NCI-H446 treated with DMSO at 0.1 percent for 48 hours (cell line): Measurements from ENCODE around the gene CYTH4.
"Not testable (repeated sequence)": the region's sequence is repeated elsewhere in the genome, so short reads cannot be mapped to it uniquely, and the experiment has no call there.

Experiments used
- DNase-seq: peaks from one replicate; lab custom pipeline; 2025; lab: John Stamatoyannopoulos, UW

CYTH4 gene

DNA sequence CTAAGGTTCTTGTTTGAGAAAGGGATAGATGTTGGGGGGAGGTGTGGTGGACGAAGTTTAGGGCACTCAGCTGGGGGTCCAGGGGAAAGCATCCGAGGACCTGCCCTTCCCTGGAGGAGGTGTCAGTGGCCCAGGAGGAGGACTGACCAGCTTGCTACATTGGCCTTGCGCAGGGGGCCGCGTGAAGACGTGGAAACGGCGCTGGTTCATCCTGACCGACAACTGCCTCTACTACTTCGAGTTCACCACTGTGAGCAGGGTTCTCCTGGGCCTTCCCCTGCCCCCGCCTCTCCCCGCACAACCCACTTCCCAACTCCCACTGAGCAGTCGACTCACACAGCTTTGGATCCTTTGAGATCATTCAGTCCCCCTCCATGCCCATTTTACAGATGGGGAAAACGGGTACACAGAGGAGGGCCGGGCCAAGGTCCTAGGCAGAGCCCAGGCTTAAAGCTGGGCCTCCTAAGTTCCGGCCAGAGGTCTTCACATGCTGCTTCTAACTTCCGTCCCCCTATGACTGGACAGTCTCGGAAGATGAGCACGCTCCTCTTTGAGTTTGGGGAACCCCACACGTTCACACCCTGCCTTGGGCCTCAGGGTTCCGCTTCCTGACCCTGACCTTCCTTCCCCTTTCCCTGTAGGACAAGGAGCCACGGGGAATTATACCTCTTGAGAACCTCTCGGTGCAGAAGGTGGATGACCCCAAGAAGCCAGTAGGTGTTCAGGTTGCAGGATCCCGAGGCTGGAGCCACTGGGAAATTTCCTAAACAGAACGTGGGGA, 28.7 kb downstream of the CYTH4 start:
- DNase-seq = no peak

DNA sequence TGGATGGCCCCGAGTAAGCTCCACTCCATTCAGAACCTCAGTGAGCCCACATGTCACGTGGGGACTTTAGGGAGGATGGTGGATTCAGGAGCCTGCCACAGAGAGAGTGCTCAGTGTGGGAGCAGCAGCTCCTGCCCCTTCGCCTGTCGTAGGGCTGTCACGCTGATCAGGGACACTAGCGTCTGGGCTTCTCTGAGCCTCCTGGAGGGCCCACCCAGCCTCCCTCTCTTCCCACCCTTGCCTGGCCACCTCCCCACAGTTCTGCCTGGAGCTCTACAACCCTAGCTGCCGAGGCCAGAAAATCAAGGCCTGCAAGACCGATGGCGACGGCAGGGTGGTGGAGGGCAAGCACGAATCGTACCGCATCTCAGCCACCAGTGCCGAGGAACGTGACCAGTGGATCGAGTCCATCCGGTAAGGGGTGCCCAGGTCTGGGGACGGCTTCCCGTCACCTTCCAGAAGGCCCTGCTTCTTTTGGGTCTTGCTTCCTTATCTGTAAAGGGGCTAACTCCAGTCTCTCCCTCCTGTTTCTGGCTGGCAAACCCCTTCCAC, 29.5 kb downstream of the CYTH4 start:
- no peak for DNase-seq

DNA sequence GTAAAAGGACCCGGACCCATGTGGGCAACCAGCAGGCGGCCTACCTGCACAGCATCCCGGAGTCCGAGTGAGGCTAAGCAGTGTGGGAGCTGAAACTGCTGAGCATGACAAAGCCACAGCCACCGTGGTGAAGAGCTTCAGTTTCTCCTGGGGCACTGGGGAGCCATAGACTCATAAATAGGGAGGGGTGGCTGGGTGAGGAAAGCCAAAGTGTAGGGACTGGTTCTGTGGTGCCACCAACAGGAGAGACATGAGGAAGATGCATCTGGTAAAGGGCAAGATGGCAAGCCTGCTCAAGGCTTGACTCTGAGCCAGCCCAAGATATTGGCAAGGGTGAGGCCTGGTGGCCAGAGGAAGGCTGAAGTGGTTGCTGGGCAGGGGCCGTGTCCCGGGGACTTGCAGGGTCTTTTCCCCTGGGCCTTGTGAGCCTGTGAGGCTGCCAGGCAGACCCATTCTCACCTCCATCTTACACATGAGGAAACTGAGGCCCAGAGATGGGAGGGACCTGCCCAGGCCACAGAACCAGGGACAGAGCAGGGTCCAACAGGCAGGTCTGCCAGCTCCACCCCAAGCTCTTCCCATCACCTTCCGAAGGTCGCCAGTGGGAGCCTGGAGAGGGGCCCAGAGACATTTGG, 30.4 kb downstream of the CYTH4 start:
- DNase-seq = no peak

DNA sequence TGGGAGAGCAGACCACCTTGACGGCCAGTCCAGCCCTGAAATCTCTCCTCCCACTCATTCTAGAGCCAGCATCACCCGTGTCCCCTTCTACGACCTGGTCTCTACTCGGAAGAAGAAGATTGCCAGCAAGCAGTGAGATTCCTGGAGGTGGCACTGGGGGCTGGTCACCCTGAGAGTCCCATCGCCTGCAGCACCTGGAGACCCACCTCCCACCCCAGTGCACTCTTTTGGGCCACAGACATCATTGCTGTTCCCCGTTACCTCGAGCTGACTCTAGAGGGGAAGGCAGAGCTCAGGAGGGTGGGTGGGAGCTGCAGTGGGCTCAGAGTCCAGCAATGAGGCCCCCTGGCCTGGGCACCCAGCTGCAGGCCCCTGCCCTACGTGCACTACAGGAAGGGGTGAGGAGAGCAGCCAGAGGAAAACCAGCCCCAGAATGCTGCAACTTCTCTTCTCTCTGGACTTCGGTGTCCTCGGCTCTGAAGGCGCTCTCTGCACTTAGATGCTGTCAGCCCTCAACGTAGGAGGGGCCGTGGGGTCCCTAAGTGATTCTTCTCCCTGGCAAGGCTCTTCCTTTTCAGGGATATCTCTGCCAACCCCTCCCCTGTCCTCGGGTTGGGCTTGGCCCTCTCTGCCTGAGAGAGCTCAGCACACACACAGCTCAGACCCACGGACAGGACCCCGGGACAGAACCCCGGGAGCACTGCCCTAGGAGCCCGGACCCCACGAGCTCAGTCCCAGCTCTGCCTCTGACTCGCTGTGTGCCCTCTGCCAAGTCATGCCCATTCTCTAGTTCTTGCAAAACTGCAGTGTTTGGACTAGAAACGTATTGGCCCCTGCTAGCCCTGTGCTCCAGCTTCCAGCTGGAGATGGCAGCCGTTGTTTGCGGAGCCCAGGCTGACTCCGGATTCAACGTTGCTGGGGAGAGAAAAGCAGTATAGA, 31.3 kb downstream of the CYTH4 start:
- DNase-seq = no peak

DNA sequence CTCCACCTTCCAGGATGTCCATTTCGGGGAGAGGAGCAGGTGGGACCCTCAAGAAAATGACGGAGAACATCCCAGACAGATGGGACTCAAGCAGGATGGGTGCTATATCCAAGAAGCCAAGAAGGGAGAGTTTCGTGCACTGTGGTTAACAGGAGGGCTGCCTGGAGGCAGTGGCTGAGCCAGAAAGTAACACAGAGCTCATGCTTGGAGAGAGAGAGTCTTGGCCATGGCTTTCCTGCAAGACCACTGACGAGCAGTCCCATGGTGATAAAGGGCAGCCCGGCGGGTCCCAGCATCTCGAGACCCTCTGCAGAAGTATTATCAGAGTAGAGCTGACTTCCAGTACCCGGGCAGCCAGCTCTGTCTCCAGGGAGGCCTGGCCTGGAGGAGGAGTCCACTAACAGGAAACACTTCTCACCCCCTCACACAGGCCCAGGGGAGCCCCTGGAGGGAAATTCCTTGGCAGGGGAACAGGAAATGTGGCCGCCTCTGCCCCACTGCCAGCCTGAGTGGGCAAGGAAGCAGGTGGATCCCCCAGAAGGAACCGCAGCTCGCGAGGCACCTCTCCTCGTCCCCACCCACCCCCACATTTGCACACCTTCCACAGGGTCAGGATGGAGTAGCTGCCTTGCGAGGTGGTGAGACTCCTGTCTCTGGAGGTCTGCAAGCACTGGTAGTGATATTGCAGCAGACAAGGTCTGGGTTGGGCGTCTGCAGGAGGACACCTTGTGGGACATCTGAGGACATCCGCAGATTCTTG, 32.2 kb downstream of the CYTH4 start:
- no peak for DNase-seq

DNA sequence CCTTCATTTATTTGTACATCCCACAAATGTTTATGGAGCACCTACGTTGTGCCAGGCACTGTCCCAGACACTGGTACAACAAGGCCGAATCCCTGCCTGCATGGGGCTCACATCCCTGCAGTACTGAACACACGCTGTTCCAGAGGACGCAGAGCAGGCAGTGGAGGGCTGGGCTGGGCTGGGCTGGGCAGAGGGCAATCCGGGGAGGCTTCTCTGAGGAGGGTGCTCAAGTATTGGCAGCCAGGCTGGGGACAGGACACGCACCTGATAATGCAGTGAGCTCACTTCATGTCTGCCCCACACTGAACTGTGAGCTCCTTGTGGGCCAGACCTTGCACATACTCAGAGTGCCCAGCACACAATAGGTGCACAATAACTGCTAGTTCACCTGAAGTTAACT, 34.1 kb downstream of the CYTH4 start:
- DNase-seq = no peak

DNA sequence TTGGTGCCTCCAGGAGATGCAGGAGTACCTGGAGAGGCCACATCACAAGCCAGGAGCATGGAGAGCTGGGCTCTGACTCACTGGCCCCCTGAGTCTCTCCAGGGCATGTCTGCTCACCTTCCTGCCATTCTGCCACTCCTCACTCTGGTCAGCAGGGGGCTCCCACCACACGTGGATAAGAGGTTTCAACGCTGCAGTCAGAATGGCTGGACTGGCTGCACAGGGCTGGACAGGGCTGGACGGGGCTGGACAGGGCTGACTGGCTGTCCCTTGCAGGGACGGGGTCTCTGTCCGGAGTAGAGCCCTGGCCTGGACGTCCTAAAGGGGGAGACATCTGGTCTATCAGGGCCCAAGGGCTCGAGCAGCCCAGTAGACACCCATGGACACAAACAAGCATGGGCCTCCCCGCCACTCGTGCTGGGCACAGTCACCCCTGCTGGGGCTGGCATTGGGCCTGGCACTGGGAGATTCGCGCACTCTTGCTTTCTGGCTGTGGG, 34.6 kb downstream of the CYTH4 start:
- no peak for DNase-seq

DNA sequence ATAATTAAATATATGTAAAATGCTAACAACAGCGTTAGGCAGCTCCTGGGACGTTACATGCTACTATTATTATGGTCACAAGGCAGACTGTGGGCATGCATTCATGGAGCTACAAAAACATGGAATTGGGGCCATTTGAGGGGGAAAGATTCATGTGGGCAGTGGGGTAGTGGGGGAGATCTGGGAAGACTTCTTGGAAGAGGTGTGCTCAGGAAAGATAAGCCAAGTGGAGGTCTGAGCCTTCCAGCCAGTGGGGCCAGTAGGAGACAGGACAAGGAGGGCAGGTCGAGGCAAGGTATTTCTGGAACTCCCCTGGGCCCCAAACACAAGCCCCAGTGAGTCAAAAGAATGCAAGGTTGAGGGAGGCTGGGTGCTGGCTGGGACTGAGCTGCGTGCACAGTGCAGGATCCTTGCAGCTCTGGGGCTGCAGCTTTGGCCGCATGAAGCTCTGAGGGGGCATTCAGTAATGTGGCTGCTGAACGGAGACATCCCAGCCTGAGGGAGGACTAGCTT, 35.4 kb downstream of the CYTH4 start:
- no peak for DNase-seq

DNA sequence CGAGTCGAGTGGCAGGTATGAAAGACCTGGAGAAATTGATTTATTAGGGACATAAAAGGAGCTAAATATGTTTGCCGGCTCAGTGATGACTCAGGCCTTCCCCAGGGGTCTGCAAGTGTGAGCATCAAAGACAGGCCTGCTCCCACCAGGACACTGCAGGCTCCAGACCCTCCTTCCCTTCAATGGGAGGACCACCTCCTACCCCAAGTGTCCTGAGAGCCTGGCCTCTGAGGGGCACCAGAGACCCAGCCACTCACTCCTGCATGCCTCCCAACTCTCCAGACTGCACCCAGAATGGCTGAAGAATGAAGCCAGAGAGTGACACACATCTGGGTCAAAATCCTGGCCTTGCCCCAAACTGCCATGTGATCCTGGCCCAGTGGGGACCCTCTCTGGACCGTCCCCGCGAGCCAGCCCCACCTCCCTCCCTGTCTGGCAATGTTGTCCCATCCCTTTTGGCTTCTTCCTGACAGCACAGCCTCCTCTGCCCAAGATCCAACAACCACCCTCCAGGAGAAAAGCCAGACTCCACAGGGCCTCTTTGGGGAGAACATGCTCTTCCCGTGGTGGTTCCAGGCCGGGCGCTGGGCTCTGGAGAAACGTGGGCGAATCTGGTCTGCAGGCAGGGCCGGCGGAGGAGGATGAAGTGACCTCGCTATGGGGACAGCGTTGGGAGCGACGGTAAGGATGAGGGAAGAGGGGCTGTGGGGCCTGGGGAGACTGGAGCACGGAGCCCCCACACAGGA, 36.2 kb downstream of the CYTH4 start:
- no peak for DNase-seq

DNA sequence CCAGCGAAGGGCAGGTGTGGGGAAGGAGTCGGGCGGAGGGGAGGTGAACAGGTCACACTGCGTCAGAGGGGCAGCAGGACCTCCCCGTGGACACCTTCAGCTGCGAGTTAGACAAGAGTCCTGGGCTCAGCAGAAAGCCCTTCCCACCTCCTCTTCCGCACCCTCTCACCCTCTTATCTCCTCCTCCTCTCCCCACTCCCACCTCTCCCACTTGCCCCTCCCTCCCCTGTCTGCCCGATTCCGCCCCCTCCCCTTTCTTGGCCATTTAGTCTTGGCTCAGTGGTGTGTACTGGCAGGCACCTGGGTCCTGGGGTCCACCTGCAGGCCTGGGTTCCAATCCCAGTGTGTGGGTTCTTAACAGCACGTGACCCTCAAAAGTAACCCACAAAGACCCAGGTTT, 37.2 kb downstream of the CYTH4 start:
- no peak for DNase-seq

DNA sequence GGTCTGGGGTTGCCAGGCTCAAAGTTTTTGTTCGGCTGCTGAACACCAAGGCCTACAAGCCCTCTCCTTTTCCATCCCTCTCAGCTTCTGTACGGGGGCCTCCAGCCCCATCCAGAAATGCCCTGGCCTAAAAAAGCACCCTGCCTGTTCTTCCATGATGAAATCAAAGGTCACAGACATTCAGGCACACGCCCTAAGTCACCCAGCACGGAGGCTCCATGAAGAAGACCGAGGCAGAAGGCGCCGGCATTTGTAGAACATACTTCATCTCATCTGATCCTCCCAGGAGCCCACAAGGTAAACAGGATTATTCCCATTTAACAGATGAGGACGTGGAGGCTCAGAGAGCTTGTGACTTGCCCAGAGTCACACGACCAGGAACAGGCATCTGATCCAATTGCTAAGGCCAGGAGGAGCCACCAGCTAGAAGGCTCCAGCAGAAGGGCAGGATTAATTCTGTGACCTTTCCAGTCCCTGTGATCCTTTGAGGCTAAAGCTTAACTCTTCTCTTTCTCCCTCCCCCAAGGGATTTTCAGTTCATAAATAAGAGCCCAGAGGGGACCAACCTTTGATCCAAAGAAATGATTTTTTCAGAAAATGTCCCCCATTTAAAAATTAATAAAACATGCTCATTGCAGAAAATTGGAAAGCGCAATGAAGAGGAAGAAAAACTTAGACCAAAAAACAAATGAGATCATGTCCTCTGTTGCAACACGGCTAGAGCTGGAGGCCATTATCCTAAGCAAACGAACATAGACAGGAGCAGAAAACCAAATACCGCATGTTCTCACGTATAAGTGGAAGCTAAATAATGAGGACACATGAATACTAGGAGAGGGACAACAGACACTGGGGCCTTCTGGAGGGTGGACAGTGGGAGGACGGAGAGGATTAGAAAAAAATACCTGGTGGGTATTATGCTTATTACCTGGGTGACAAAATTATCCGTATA, 38.7 kb downstream of the CYTH4 start:
- DNase-seq = no peak

DNA sequence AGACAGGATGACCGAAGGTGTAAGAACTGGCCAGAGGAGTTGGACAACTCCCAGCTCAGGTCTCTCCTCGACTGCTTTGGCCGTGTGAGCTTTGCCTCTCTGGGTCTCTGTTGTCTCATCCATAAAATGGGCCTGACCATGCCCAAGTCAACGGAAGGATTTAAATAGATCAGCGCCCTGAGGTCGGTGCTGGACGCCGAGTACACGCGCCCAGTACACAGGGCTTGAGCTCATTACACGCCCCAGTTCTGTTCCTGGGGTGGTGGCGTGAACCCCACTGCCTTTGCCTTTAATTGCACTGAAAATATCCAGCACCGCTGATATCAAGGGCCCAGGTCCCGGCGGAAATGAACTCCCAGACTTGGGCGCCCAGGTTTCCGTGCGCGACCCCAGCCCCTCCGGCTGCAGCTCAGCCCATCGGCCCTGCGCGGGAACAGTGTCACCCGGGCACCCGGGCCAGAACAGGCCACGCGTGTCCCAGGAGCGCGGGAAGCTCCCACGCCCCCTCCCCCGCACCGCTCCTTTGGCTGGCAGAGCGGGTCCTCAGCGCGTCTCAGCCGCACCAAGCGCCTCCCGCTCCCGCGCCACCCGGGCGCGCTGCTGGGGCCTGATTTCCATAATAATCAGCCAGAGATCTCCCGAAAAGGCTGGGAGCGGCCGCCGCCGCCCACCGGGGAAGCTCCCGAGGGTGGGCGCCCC, 42.2 kb downstream of the CYTH4 start:
- no peak for DNase-seq

DNA sequence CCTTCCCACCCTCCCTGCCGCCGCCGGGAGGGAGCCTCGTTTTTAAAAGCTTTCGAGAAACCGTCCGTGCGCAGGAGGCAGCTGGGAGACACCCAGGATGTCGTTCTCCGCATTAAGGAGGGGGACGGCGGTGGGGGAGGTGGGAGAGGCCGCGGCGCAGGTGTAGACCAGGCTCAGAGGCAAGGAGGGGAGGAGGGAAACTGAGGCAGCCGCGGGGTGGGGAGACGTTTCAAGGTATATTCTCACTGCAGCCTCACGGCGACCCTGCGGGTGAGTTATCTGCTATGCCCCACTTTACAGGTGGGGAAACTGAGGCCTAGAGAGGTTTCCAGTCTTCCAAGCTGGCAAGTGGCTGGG, 42.7 kb downstream of the CYTH4 start:
- DNase-seq = no peak

DNA sequence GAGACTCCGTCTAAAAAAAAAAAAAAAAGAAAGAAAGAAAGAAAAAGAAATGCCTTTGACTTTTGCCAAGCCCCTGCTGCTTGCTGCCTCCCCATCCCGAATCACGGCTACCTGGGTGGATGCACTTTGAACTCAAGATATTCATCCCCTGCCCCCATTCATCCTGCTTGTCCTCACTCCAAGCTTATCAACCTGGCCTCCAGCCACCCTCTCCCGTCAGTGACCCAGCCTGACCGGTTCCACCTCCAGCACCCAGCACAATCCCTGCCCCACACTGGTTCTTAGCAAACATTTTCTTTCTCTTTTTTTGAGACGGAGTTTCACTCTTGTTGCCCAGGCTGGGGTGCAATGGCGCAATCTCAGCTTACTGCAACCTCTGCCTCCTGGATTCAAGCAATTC, 44.4 kb downstream of the CYTH4 start:
- no peak for DNase-seq

DNA sequence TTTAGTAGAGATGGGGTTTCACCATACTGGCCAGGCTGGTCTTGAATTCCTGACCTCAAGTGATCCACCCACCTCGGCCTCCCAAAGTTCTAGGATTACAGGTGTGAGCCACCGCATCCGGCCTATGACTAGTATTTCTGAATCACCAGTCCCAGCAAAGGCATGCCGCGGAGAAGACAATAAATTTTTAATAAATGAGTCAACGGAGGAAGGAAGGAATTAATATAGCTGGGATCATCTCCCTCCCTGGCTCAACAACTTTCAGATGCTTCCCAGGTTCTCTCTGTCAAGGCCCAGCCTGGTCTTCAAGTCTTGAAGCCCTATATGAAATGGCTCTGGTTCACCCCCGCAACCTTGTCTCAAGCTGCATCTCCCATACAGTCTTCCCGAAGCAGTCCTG, 45.7 kb downstream of the CYTH4 start:
- DNase-seq = no peak

DNA sequence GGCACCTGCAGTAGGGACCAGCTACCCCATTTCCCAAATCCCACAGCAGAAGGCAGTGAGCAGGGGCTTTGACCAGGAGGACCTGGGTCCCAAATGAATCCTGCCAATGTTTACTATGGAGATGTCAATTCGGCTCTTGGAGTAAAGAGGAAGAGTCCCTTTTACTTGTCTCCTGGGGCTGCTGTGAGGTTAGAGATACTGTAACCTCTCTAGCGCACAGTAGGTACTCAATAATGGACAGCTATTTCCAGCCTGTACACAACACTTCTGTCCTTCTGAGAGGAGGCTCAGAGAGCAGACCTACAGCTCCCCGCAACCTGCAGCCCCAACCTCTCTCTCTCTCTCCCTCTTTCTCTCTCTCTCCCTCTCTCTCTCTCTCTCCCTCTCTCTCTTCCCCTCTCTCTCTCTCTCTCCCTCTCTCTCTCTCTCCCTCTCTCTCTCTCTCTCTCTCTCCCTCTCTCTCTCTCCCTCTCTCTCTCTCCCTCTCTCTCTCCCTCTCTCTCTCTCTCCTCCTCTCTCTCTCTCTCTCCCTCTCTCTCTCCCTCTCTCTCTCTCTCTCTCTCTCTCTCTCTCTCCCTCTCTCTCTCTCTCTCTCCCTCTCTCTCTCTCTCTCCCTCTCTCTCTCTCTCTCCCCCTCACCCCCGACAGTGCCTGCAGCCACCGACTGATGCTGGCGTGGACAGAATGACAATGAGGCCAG, 46.4 kb downstream of the CYTH4 start:
- DNase-seq = not testable (repeated sequence)

DNA sequence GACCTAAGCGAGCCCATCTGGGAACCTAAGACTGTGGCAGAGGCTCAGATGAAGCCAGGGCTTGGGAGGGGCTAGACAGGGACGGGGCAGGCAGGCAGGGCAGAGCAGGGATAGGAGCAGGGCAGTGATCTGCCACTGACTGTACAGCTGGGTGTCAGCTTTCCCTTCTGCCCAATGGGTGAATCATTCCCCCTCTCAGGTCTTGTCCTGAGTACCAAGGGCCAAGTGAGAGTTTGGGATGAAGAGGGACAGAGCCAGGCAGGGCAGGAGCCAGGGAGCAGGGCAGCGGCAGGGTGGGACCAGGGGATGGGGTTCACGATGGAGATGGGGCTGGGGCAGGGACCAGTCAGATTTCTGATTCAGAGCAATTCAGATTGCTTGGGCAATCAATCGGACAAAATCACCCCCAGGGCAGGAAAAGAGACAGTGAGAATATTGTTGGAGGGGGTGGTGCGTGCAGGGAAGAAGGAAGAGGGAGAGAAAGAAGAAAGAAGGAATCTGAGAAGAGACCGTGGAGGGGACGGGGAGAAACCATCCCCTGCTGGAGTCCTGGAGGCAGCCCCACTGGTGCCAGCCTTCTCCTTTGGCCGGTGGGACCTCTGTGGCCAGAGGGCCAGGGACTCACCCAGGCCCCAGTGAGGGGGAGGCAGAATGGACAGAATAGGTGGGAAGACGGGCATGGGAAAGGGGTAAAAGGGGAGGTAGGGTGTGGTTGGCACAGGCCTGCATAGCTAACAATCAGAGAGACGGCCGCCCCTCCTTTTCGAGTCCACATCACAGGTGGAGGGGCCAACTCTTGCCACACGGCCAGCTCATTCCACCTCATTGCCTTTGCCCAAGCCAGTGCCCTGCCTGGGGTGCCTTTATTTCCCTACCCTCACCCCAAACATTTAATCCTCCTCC, 47.2 kb downstream of the CYTH4 start:
- DNase-seq = no peak
